Non-pigmented ciliary epithelial cell (primary cell): Measurements from ENCODE around the gene ALDH3B2.

Experiments used
- DNase-seq: peaks from one replicate; pipeline ENCODE4 v3.0.0-alpha.2; 2010; ENCODE audit warnings: low read depth

The ALDH3B2 gene

GRCh38 chr11:67613960-67614715 lies 60.3 kb downstream of the ALDH3B2 start:
- no peak for DNase-seq

GRCh38 chr11:67613313-67613959 lies 61.0 kb downstream of the ALDH3B2 start:
- no peak for DNase-seq

- no peak for DNase-seq
Observed at GRCh38 chr11:67612751-67613150, 61.7 kb downstream of the ALDH3B2 start.
